Vagina (tissue), 2 donors: ENCODE measurements around the gene ABR. TPM values are rescaled to one million over a fixed set of nuclear protein-coding genes. Genes with fewer than 3 reads are reported as not detected.
"Not testable (repeated sequence)": the region's sequence is repeated elsewhere in the genome, so short reads cannot be mapped to it uniquely, and the experiment has no call there.

Source experiments
- DNase-seq, 2 donors: peaks; one replicate each; pipeline ENCODE4 v3.0.0-alpha.2; 2017; ENCODE audit errors: extremely low spot score in 2 of 2
- H3K27ac ChIP-seq: fragments of 200-600 bp; sonication (generic); one replicate; pipeline ENCODE4 v1.5.1; 2019
- H3K27me3 ChIP-seq: fragments of 200-600 bp; sonication (generic); one replicate; pipeline ENCODE4 v1.5.1; 2019
- H3K36me3 ChIP-seq, 2 donors: fragments of 200-600 bp; sonication (generic); one replicate each; pipeline ENCODE4 v1.5.1; 2017 to 2019
- H3K4me1 ChIP-seq: fragments of 200-600 bp; sonication (generic); one replicate; pipeline ENCODE4 v1.5.1; 2019
- H3K4me3 ChIP-seq, 2 donors: fragments of 200-600 bp; sonication (generic); 1 replicate in 1 of 2; 2 replicates in 1 of 2; pipeline ENCODE4 v1.5.1; 2016 to 2019
- H3K9me3 ChIP-seq: fragments of 200-600 bp; sonication (generic); one replicate; pipeline ENCODE4 v1.5.1; 2019
- POLR2A ChIP-seq, 2 donors: fragments of 450-650 bp; IDR thresholded peaks; one replicate each; pipeline ENCODE4 v1.6.1; 2017; ENCODE audit warnings: antibody characterized with exemption in 2 of 2, mild to moderate bottlenecking in 2 of 2, moderate library complexity in 2 of 2
- POLR2AphosphoS5 ChIP-seq, 2 donors: sonication (generic); formaldehyde crosslinking; IDR thresholded peaks; one replicate each; pipeline ENCODE4 v1.9.0; 2017; ENCODE audit warnings: antibody characterized with exemption in 2 of 2, mild to moderate bottlenecking in 2 of 2, low read depth in 1 of 2; ENCODE audit not compliant: insufficient read depth in 1 of 2
- intact Hi-C: fragments of 100-400 bp; cut with DNase I; formaldehyde crosslinking; loops from one replicate; pipeline ENCODE4 v1.15.1; 2023
- total RNA-seq: library from RNA; depleted of rRNA; stranded (reverse); fragments of >200 nt; gene quantifications from one replicate; pipeline ENCODE4 v1.2.3, GENCODE V29; 2016
- TF ChIP-seq, protein P1 (sequence below), 3 experiments: fragments of 450-650 bp in 2 of 3; fragments of 200-600 bp in 1 of 3; sonication (generic) in 1 of 3; IDR thresholded peaks; one replicate each; pipeline ENCODE4 v1.5.1; 2017 to 2019; ENCODE audit warnings: antibody characterized with exemption in 3 of 3, mild to moderate bottlenecking in 2 of 3, moderate library complexity in 2 of 3

Gene ABR
- total RNA-seq, 1 donor from 2014 or later, result 90.8 TPM

- Histone ChIP-seq H3K9me3 (no peaks in the 10 kb centered on the region), H3K27ac (peak overlapping the region; percentile 48), H3K4me3 (no peak overlapping the region), H3K4me1 (peaks cover 11% of the 10 kb centered on the region), H3K36me3 (peaks cover 0 to 13% of the 10 kb centered on the region in 2 donors), H3K27me3 (no peaks in the 10 kb centered on the region)
- no peak for DNase-seq
- intact Hi-C loops, result no loop called here
- TF ChIP-seq, protein P1, sequence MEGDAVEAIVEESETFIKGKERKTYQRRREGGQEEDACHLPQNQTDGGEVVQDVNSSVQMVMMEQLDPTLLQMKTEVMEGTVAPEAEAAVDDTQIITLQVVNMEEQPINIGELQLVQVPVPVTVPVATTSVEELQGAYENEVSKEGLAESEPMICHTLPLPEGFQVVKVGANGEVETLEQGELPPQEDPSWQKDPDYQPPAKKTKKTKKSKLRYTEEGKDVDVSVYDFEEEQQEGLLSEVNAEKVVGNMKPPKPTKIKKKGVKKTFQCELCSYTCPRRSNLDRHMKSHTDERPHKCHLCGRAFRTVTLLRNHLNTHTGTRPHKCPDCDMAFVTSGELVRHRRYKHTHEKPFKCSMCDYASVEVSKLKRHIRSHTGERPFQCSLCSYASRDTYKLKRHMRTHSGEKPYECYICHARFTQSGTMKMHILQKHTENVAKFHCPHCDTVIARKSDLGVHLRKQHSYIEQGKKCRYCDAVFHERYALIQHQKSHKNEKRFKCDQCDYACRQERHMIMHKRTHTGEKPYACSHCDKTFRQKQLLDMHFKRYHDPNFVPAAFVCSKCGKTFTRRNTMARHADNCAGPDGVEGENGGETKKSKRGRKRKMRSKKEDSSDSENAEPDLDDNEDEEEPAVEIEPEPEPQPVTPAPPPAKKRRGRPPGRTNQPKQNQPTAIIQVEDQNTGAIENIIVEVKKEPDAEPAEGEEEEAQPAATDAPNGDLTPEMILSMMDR (IDR thresholded peaks at IDR 0.05), result no peak
Observed at GRCh38 chr17:1047879-1048470, 131.8 kb downstream of the ABR start.

DNA sequence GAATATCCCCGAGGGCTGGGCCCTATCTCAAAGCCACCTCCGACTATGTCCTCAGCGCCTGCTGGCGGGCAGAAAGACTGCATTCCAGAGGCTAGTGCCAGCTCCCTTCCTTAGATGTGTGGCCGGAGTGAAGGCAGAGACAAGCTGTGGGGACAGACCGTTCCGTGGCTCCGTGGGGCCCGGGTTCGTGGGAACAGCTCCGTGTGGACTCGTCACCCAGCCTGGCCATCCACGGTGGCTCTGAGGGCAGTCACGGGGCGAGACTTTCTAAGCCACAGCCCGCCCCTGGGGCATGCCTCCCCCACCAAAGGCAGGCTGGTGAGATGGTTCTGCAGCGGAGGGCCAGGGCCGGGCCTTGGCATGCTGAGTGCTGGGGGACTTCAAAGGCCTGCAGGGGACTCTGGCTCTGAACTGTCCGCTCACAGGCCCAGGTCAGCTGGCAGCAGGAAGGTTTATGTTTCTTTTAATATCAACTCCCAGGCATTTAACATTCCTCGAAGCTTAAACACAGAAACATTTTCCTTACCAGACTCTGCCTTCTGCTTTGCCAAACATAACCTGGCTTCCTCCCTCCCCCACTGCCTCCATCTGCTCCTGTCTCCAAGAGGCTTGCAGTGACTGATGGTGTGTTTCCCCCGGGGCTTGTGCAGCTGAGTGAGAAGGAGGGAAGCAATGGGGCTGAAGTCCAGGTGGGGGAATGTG lies 132.5 kb downstream of the ABR start:
- no peaks in the 10 kb centered on the region for H3K27me3 ChIP-seq
- H3K4me3 ChIP-seq, result no peak overlapping the region
- no peaks in the 10 kb centered on the region for H3K9me3 ChIP-seq
- peaks cover 0 to 13% of the 10 kb centered on the region in 2 donors for H3K36me3 ChIP-seq
- H3K27ac ChIP-seq, result peak overlapping the region; percentile 48
- TF ChIP-seq POLR2A (IDR thresholded peaks at IDR 0.05) (no peak), POLR2AphosphoS5 (IDR thresholded peaks at IDR 0.05; ENCODE audit: insufficient read depth in 1 of 2, low read depth in 1 of 2) (no peak)
- TF ChIP-seq, protein P1 (IDR thresholded peaks at IDR 0.05), result no peak
- intact Hi-C loops, result no loop called here
- peaks cover 14% of the 10 kb centered on the region for H3K4me1 ChIP-seq
- no peak for DNase-seq

GRCh38 chr17:1045456-1045855 lies 134.3 kb downstream of the ABR start:
- Histone ChIP-seq H3K27ac (no peak overlapping the region), H3K36me3 (peaks cover 0 to 13% of the 10 kb centered on the region in 2 donors), H3K9me3 (no peaks in the 10 kb centered on the region), H3K4me3 (no peak overlapping the region), H3K27me3 (no peaks in the 10 kb centered on the region), H3K4me1 (peaks cover 18% of the 10 kb centered on the region)
- intact Hi-C loops, result no loop called here
- TF ChIP-seq, protein P1 (IDR thresholded peaks at IDR 0.05), result no peak
- TF ChIP-seq POLR2A (IDR thresholded peaks at IDR 0.05), result no peak
- TF ChIP-seq POLR2AphosphoS5 (IDR thresholded peaks at IDR 0.05; ENCODE audit: insufficient read depth in 1 of 2, low read depth in 1 of 2), result no peak
- DNase-seq, result no peak

DNA sequence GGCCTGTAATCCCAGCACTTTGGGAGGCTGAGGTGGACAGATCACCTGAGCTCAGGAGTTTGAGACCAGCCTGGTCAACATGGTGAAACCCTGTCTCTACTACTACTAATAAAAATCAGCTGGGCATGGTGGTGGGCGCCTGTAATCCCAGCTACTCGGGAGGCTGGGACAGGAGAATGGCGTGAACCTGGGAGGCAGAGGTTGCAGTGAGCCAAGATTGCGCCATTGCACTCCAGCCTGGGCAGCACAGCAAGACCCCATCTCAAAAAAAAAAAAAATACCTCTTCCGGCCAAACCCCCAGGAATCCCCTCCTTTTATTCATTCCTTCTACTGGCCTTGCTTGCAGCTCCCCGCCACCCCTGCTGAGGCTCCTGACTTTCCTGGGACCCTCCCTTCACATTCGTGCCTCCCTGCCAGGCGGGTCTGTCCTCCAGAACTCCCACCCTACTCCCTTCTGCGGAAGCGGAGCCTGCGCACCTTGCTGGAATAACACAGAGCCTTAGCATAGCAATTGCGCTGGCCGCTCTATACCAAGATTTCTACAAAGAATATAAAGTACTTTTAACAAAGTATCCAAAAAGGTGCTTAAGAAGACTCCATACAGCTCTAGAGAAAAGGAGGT lies 135.3 kb downstream of the ABR start:
- H3K4me3 ChIP-seq, H3K9me3 ChIP-seq, H3K27me3 ChIP-seq, DNase-seq, intact Hi-C loops: not testable (repeated sequence)
- Histone ChIP-seq H3K36me3 (peaks cover 0 to 13% of the 10 kb centered on the region in 2 donors), H3K27ac (peak overlapping the region; percentile 66), H3K4me1 (peaks cover 28% of the 10 kb centered on the region)

DNA sequence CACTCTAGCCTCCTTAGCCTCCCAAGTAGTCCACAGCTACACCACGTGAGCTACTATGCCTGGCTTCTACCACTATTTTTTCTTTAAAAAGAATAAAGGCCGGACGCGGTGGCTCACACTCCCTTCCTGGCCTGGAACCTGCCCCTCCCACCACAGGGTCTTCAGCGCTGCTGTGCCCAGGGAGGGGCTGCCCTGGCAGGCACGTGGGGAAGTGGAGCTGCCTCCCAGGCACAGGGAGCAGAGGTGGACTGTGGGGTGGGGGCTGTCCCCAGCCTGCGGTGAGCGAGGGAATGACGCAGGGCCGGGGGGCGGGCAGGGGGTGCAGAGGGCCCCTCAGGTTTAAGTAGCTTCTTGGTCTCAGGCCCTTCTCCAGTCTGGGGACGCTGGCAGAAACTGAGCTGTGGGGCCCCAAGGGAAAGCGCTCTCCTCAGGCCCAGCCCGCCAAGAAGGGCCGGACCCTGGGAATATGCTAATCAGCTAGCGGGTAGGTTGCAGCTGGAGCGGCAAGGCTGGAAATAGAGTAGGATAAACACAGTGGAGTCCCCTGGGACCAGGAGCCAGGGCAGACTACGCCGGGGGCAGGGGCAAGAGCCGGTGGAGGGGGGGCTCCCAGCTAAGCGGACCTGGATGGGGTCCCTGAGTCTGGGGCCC lies 136.1 kb downstream of the ABR start:
- no peaks in the 10 kb centered on the region for H3K27me3 ChIP-seq
- no peak overlapping the region for H3K4me3 ChIP-seq
- no peaks in the 10 kb centered on the region for H3K9me3 ChIP-seq
- DNase-seq, result no peak
- H3K27ac ChIP-seq, result peak overlapping the region; percentile 66
- peaks cover 36% of the 10 kb centered on the region for H3K4me1 ChIP-seq
- peaks cover 0 to 10% of the 10 kb centered on the region in 2 donors for H3K36me3 ChIP-seq
- intact Hi-C loops, result no loop called here
- TF ChIP-seq, protein P1 (IDR thresholded peaks at IDR 0.05), result no peak
- TF ChIP-seq POLR2AphosphoS5 (IDR thresholded peaks at IDR 0.05; ENCODE audit: insufficient read depth in 1 of 2, low read depth in 1 of 2), result peak; percentile 29 to 65
